ENCODE data around the gene POLD2.

POLD2 gene

GRCh38 chr7:44162179-44162578, 38.8 kb upstream of the POLD2 start:
- no peak for TF ChIP-seq CTCF (IDR thresholded peaks at IDR 0.05; ENCODE audit: low read depth, low read length)
- DNase-seq (ENCODE audit: extremely low read depth, low read depth), result no peak

DNA sequence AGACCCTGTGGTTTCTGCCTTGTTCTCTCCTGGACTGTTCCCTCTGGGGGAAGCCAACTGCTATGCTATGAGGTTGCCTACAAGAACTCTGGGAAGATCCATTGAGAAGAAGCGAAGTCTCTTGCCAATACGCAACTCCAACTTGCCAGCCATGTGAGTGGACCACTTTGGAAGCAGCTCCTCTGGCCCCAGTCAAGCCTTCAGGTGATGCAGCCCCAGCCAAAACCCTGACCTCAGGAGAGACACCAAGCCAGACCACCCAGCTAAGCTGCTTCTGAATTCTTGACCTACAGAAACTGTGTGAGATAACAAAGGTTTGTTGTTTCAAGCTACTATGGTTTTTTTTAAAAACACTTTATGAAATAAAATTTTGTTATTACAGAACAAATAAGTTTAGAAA, 38.0 kb upstream of the POLD2 start:
- no peak for DNase-seq (ENCODE audit: extremely low read depth, low read depth)

GRCh38 chr7:44159824-44160630, 36.7 kb upstream of the POLD2 start:
- no peak for DNase-seq (ENCODE audit: extremely low read depth, low read depth)
- no peak for TF ChIP-seq CTCF (IDR thresholded peaks at IDR 0.05; ENCODE audit: low read depth, low read length)

More for the DNA sequence above, 38.0 kb upstream of the POLD2 start:
- TF ChIP-seq CTCF (IDR thresholded peaks at IDR 0.05; ENCODE audit: low read depth, low read length), result no peak

GRCh38 chr7:44158873-44159631, 35.7 kb upstream of the POLD2 start:
- no peak for DNase-seq (ENCODE audit: extremely low read depth, low read depth)
- no peak for TF ChIP-seq CTCF (IDR thresholded peaks at IDR 0.05; ENCODE audit: low read depth, low read length)

- no peak for TF ChIP-seq CTCF (IDR thresholded peaks at IDR 0.05; ENCODE audit: low read depth, low read length)
- no peak for DNase-seq (ENCODE audit: extremely low read depth, low read depth)
Observed at GRCh38 chr7:44158096-44158872, 34.9 kb upstream of the POLD2 start.

- no peak for TF ChIP-seq CTCF (IDR thresholded peaks at IDR 0.05; ENCODE audit: low read depth, low read length)
- no peak for DNase-seq (ENCODE audit: extremely low read depth, low read depth)
Observed at GRCh38 chr7:44157116-44158080, 34.0 kb upstream of the POLD2 start.

All from AG09319 (cell line).